ENCODE data around the gene PPM1N. TPM values are rescaled to one million over a fixed set of nuclear protein-coding genes. Genes with fewer than 3 reads are reported as not detected.

Gene PPM1N
- total and polyA plus RNA-seq, 8 donors: 0.22 to 2.1 (median 0.32) TPM

GRCh38 chr19:45497791-45498190 is 452 bp upstream of the PPM1N start:
- Histone ChIP-seq H3K4me1 (peaks cover 0 to 7% (median 7%) of the 10 kb centered on the region in 3 donors), H3K27ac (no peak overlapping the region), H3K9me3 (no peaks in the 10 kb centered on the region), H3K27me3 (peaks cover 0 to 4% (median 0%) of the 10 kb centered on the region in 4 donors), H3K4me3 (no peak overlapping the region), H3K36me3 (no peaks in the 10 kb centered on the region)
- FAIRE-seq: no peak
- no peak for ATAC-seq
- intact Hi-C loops (cut with DNase I): no loop called here
- peak in 1 of 6 donors; percentile 24 for DNase-seq
- 22 to 27% methylated on average over 16 of the region's 16 CpGs for WGBS, 2 donors
- TF ChIP-seq, protein P1, sequence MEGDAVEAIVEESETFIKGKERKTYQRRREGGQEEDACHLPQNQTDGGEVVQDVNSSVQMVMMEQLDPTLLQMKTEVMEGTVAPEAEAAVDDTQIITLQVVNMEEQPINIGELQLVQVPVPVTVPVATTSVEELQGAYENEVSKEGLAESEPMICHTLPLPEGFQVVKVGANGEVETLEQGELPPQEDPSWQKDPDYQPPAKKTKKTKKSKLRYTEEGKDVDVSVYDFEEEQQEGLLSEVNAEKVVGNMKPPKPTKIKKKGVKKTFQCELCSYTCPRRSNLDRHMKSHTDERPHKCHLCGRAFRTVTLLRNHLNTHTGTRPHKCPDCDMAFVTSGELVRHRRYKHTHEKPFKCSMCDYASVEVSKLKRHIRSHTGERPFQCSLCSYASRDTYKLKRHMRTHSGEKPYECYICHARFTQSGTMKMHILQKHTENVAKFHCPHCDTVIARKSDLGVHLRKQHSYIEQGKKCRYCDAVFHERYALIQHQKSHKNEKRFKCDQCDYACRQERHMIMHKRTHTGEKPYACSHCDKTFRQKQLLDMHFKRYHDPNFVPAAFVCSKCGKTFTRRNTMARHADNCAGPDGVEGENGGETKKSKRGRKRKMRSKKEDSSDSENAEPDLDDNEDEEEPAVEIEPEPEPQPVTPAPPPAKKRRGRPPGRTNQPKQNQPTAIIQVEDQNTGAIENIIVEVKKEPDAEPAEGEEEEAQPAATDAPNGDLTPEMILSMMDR (IDR thresholded peaks at IDR 0.05): no peak

- Histone ChIP-seq H3K36me3 (no peaks in the 10 kb centered on the region), H3K27me3 (peaks cover 0 to 4% (median 0%) of the 10 kb centered on the region in 4 donors), H3K9me3 (no peaks in the 10 kb centered on the region), H3K4me3 (peak overlapping the region in 1 of 4 donors; percentile 26), H3K27ac (no peak overlapping the region), H3K4me1 (peaks cover 0 to 7% (median 7%) of the 10 kb centered on the region in 3 donors)
- ATAC-seq (peak in 2 of 4 donors; percentile 13 to 17), FAIRE-seq (no peak), DNase-seq (peak in 4 of 6 donors; percentile 45 to 82 (median 62))
- WGBS, 2 donors: 10 to 15% methylated on average over 37 of the region's 37 CpGs
- intact Hi-C loops (cut with DNase I): no loop called here
- TF ChIP-seq, protein P1 (IDR thresholded peaks at IDR 0.05): no peak
These were observed 1.2 kb downstream of the PPM1N start for GRCh38 chr19:45499196-45500180.

GRCh38 chr19:45500918-45501729 is 2.9 kb downstream of the PPM1N start:
- Histone ChIP-seq H3K36me3 (no peaks in the 10 kb centered on the region), H3K4me3 (no peak overlapping the region), H3K27me3 (no peaks in the 10 kb centered on the region), H3K27ac (no peak overlapping the region), H3K4me1 (peaks cover 4 to 10% (median 8%) of the 10 kb centered on the region in 3 donors), H3K9me3 (no peaks in the 10 kb centered on the region)
- FAIRE-seq: no peak
- DNase-seq: no peak
- no peak for ATAC-seq
- WGBS, 2 donors: 76 to 84% methylated on average over 8 of the region's 8 CpGs
- intact Hi-C loops (cut with DNase I): no loop called here
- TF ChIP-seq, protein P1 (IDR thresholded peaks at IDR 0.05): no peak

GRCh38 chr19:45501730-45502014 is 3.4 kb downstream of the PPM1N start:
- TF ChIP-seq, protein P1 (IDR thresholded peaks at IDR 0.05): no peak
- intact Hi-C loops (cut with DNase I): no loop called here
- no peaks in the 10 kb centered on the region for H3K27me3 ChIP-seq
- ATAC-seq (no peak), FAIRE-seq (no peak), DNase-seq (no peak)
- H3K4me3 ChIP-seq: no peak overlapping the region
- no peak overlapping the region for H3K27ac ChIP-seq
- no peaks in the 10 kb centered on the region for H3K36me3 ChIP-seq
- H3K9me3 ChIP-seq: no peaks in the 10 kb centered on the region
- peaks cover 0 to 10% (median 9%) of the 10 kb centered on the region in 3 donors for H3K4me1 ChIP-seq
- 44 to 55% methylated on average over 2 of the region's 2 CpGs for WGBS, 2 donors

Data from pancreas (tissue), 10 donors.